Breast epithelium (tissue), 4 donors: ENCODE measurements around the gene CDH20. TPM values are rescaled to one million over a fixed set of nuclear protein-coding genes. Genes with fewer than 3 reads are reported as not detected.

Experiments
- DNase-seq, 2 donors: peaks; one replicate each; pipeline ENCODE4 v3.0.0-alpha.2; 2019; ENCODE audit warnings: low spot score in 2 of 2
- H3K27ac ChIP-seq, 2 donors: fragments of 200-600 bp; sonication (generic) in 1 of 2; one replicate each; pipeline ENCODE4 v1.5.1; 2016 to 2019; ENCODE audit warnings: mild to moderate bottlenecking in 1 of 2
- H3K27me3 ChIP-seq, 2 donors: fragments of 200-600 bp; sonication (generic) in 1 of 2; one replicate each; pipeline versions ENCODE4 v1.5.1 to v1.6.0; 2017 to 2019; ENCODE audit warnings: control low read depth in 1 of 2, mild to moderate bottlenecking in 1 of 2
- H3K36me3 ChIP-seq: fragments of 200-600 bp; one replicate; pipeline ENCODE4 v1.5.1; 2019
- H3K4me1 ChIP-seq, 2 donors: fragments of 200-600 bp; sonication (generic); one replicate each; pipeline ENCODE4 v1.5.1; 2016 to 2019; ENCODE audit warnings: control low read depth in 1 of 2
- H3K4me3 ChIP-seq, 3 donors: fragments of 200-600 bp; sonication (generic); 1 replicate in 2 of 3; 2 replicates in 1 of 3; pipeline ENCODE4 v1.5.1; 2016 to 2019; ENCODE audit warnings: mild to moderate bottlenecking in 3 of 3, moderate library complexity in 2 of 3
- H3K9me3 ChIP-seq, 2 donors: fragments of 200-600 bp; sonication (generic) in 1 of 2; one replicate each; pipeline ENCODE4 v1.5.1; 2016 to 2019; ENCODE audit warnings: control low read depth in 1 of 2
- CTCF ChIP-seq, 3 donors: fragments of 450-650 bp; IDR thresholded peaks; one replicate each; pipeline ENCODE4 v1.5.1; 2016 to 2017; ENCODE audit warnings: antibody characterized with exemption in 3 of 3, mild to moderate bottlenecking in 3 of 3, moderate library complexity in 3 of 3
- POLR2A ChIP-seq: fragments of 450-650 bp; IDR thresholded peaks from one replicate; pipeline ENCODE4 v1.6.1; 2016; ENCODE audit warnings: antibody characterized with exemption, mild to moderate bottlenecking, moderate library complexity
- POLR2AphosphoS5 ChIP-seq, 3 donors: sonication (generic); formaldehyde crosslinking; IDR thresholded peaks; one replicate each; pipeline ENCODE4 v1.6.1; 2017; ENCODE audit warnings: antibody characterized with exemption in 3 of 3
- intact Hi-C: fragments of 100-400 bp; cut with DNase I; formaldehyde crosslinking; loops from one replicate; pipeline ENCODE4 v1.15.1; 2023; ENCODE audit warnings: low total_unique reads
- total RNA-seq, 3 donors: library from RNA; depleted of rRNA; stranded (reverse); fragments of >200 nt; gene quantifications; one replicate each; pipeline ENCODE4 v1.1.0, GENCODE V29; 2016

CDH20 gene
- total RNA-seq, 3 donors from 2014 or later: 0.66 to 18.1 (median 1.2) TPM

DNA sequence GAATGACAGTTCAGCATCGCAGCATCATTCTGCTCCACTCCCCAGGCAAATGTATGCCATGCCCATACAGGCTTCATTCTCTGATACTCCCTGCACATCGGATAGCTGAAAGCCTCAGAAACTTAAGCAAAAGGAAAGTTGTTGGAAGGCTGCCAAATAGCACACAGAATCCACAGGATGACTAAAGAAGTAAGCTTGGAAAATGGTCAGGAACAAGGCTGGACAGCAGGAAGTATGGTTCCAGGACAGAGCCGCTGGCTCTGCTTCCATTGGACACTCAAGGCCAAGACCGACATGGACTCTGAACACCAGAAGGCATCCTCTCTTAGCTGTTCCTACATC is 256.5 kb downstream of the CDH20 start:
- DNase-seq: no peak
- intact Hi-C loops: loop anchor here (10.0 kb wide), 1 partner anchor 305 kb away; the partner anchor contains the start of gene RNF152
- Histone ChIP-seq H3K27ac (no peak overlapping the region), H3K4me1 (no peaks in the 10 kb centered on the region), H3K9me3 (no peaks in the 10 kb centered on the region), H3K4me3 (no peak overlapping the region), H3K27me3 (no peaks in the 10 kb centered on the region), H3K36me3 (no peaks in the 10 kb centered on the region)
- TF ChIP-seq CTCF (IDR thresholded peaks at IDR 0.05): no peak
- TF ChIP-seq POLR2AphosphoS5 (IDR thresholded peaks at IDR 0.05): no peak
- TF ChIP-seq POLR2A: no peak

- Histone ChIP-seq H3K4me3 (no peak overlapping the region), H3K9me3 (no peaks in the 10 kb centered on the region), H3K27me3 (no peaks in the 10 kb centered on the region), H3K4me1 (no peaks in the 10 kb centered on the region), H3K36me3 (no peaks in the 10 kb centered on the region), H3K27ac (no peak overlapping the region)
- intact Hi-C loops: no loop called here
- TF ChIP-seq POLR2AphosphoS5 (IDR thresholded peaks at IDR 0.05) (no peak), CTCF (IDR thresholded peaks at IDR 0.05) (no peak), POLR2A (no peak)
- DNase-seq: no peak
Measured at GRCh38 chr18:61591253-61591652, 258.0 kb downstream of the CDH20 start.

DNA sequence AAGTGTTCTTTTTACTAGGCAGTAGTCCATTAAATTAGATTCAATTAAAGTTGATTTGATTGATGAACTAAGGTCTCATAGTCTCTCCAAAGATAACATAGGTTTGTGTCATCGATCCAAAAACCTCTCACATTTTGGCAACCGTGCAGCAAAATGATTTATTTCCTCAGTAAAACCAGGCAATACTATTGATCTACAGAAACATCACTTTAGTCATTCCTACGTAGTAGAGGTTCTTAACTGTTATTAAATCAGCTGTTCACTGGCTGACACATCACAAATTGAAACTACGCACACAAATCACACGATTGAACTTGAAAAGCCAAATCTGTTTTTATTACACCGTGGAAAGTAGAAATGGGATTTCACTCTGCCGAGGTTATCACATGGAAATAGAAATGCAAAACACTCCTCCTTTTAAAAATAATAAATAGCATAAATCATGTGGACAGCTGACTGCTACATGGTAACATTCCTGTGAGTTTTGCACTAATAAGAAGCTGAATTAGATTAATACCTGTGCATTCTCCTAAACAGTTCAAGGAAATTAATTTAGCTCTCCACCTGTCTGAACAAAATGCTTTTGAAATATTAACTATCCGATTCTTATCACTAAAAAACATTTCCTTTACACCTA is 262.5 kb downstream of the CDH20 start:
- no peak for DNase-seq

GRCh38 chr18:61596296-61596695 is 263.1 kb downstream of the CDH20 start:
- Histone ChIP-seq H3K4me3 (no peak overlapping the region), H3K9me3 (no peaks in the 10 kb centered on the region), H3K36me3 (no peaks in the 10 kb centered on the region), H3K4me1 (no peaks in the 10 kb centered on the region), H3K27me3 (no peaks in the 10 kb centered on the region), H3K27ac (no peak overlapping the region)
- intact Hi-C loops: no loop called here
- DNase-seq: no peak
- TF ChIP-seq CTCF (IDR thresholded peaks at IDR 0.05): no peak
- no peak for TF ChIP-seq POLR2AphosphoS5 (IDR thresholded peaks at IDR 0.05)
- no peak for TF ChIP-seq POLR2A

More for the DNA sequence above, 262.5 kb downstream of the CDH20 start:
- Histone ChIP-seq H3K4me3 (no peak overlapping the region), H3K27ac (no peak overlapping the region), H3K4me1 (no peaks in the 10 kb centered on the region), H3K36me3 (no peaks in the 10 kb centered on the region), H3K27me3 (no peaks in the 10 kb centered on the region), H3K9me3 (no peaks in the 10 kb centered on the region)
- TF ChIP-seq POLR2A: no peak
- intact Hi-C loops: no loop called here

DNA sequence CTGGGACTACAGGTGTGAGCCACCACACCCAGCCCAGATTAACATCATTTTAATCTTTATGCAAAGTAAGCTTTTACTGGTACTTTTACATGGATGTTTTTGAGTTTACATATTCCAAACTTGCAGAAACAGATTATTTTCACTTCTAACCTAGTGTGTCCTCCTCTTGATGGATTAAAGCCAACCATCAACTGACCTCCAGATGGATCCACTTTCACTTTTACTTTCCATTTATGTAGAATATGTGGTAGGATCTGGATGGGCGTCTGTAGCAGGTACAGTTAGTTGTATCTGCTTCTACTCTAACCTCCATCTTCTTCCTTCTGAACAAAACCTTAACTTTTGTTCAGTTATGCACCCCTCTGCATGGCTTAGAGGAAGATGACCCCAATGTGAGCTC is 264.1 kb downstream of the CDH20 start:
- TF ChIP-seq POLR2AphosphoS5 (IDR thresholded peaks at IDR 0.05) (no peak), POLR2A (no peak), CTCF (IDR thresholded peaks at IDR 0.05) (no peak)
- Histone ChIP-seq H3K36me3 (no peaks in the 10 kb centered on the region), H3K4me3 (no peak overlapping the region), H3K9me3 (no peaks in the 10 kb centered on the region), H3K27me3 (no peaks in the 10 kb centered on the region), H3K27ac (no peak overlapping the region), H3K4me1 (no peaks in the 10 kb centered on the region)
- no peak for DNase-seq
- intact Hi-C loops: no loop called here

- H3K27me3 ChIP-seq: no peaks in the 10 kb centered on the region
- no peak overlapping the region for H3K4me3 ChIP-seq
- intact Hi-C loops: no loop called here
- no peaks in the 10 kb centered on the region for H3K4me1 ChIP-seq
- TF ChIP-seq POLR2AphosphoS5 (IDR thresholded peaks at IDR 0.05): no peak
- TF ChIP-seq CTCF (IDR thresholded peaks at IDR 0.05): no peak
- TF ChIP-seq POLR2A: no peak
- no peaks in the 10 kb centered on the region for H3K9me3 ChIP-seq
- H3K36me3 ChIP-seq: no peaks in the 10 kb centered on the region
- DNase-seq: no peak
- H3K27ac ChIP-seq: no peak overlapping the region
Measured at GRCh38 chr18:61600422-61600821, 267.2 kb downstream of the CDH20 start.
